ENCODE measurements around the gene ALKBH2.
"Not testable (repeated sequence)": the region's sequence is repeated elsewhere in the genome, so short reads cannot be mapped to it uniquely, and the experiment has no call there.

- not testable (repeated sequence) for TF ChIP-seq POLR2A (IDR thresholded peaks at IDR 0.05; ENCODE audit: low read depth); CTCF (IDR thresholded peaks at IDR 0.05); POLR2AphosphoS5 (IDR thresholded peaks at IDR 0.05)
Observed at GRCh38 chr12:109054124-109054513, 39.2 kb downstream of the ALKBH2 start.
